RKO (cell line): ENCODE data around the gene PLGLB1.
"Not testable (repeated sequence)": the region's sequence is repeated elsewhere in the genome, so short reads cannot be mapped to it uniquely, and the experiment has no call there.

Experiments
- DNase-seq: peaks from one replicate; pipeline ENCODE4 v3.0.0-alpha.2; 2016; ENCODE audit warnings: low spot score

Gene PLGLB1

DNA sequence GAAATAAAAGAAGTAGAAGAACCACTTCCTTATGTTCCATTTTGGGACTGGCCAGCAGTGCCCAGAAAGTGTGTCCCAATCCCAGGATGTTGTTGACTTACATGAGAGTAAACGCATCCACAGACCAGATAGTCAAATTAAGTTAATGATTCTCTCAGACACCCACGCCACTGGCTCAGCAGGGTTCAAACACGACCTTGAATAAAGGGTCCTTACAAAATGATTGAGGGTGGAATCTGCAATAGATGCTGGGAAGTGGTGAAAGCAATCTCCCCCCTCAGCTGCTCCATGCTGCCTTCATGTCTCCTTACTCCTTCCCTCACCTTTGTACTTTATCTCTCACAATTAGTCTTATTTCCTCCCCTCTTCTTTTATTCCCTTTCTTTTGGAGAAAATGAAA is at the start of gene PLGLB1:
Gene PLGLB1 (minus strand): TSS at position 101 of the 400 bp plus-strand sequence. CDS start 61 bp downstream, at position 40.
- not testable (repeated sequence) for DNase-seq

DNA sequence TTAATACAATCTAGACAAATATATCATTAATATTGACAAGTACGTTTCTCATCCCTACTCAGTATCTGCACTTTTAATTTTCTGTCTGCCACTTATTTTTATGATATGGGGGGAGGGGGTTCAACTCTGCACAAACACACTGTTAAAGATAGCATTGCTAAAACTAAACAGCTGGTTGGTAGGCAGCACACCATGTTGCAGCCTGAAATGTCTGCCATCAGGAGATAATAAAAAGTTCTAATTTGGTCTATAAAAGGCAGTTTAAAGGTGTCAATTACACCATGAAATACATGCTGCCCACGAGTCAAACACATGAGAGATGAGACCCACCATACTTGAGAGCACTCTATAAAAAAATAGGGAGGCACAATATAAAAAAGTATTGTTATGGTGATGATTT is 42.7 kb upstream of the PLGLB1 start:
- DNase-seq: not testable (repeated sequence)

DNA sequence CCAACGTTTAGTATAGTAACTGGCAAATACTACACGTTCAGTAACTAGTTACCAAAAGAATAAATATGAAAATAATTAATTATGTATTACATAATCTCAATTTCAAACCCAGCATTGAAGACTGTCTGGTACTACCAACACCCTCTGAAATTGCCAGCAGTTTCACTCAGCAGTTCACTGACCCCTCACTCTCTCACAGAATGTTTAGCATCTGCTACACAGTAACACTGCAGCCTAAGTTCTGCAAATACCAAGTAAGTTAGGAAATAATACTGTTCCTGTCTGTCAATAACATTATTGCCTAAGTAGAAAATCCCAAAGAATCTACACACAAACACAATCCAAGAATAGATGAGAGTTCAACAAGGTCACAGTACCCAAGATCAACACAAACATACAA is 41.8 kb upstream of the PLGLB1 start:
- not testable (repeated sequence) for DNase-seq

DNA sequence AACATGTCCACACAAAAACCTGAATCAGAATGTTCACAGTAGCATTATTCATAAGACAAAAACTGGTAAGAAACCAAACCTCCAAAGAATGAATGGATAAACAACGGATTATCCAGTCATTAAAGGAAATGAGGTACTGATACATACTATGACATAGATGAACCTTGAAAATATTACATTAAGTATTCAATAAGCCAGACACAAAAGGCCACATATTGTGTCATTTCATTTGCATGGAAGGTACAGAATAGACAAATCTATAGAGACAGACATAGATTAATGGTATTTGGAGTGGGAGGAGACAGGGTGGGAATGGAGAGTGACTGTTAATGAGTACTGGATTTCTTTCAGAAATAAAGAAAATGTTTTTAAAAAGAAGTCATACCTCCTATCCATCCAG is 39.9 kb upstream of the PLGLB1 start:
- DNase-seq: not testable (repeated sequence)

DNA sequence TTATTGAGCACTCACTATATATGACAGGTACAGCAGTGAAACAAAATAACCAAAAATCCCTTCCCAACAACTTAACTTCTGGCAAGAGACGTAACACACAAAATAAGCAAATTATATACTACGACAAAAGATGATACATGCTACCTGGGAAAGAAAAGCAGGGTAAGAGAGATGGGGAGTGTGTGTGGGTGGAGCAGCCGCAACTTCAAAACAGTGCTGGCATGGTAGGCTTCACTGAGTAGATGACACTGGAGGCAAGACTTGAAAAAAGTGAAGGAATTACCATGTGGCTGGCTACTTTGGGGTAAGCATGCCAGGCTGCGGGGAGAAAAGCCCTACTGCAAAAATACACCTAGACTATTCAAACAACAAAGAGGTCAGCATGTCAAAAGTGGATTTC is 36.0 kb upstream of the PLGLB1 start:
- not testable (repeated sequence) for DNase-seq

DNA sequence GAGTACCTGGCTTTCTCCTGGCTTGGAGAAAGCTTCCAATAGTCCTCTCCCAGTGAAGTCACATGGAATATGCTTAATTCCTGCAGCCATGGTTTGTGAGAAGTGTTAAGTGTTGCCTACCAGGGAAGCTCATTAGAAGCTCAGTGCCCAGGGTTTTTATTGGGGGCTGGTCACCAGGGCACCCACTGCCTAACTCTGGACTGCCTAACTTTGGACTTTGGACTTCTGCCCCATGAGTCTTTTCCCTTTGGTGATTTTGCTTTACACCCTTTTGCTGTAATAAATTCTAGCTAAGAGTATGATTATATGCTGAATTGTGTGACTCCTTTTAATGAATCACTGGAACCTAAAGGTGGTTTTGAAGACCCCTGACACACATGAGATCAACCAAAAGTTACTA is 35.2 kb upstream of the PLGLB1 start:
- DNase-seq: not testable (repeated sequence)

DNA sequence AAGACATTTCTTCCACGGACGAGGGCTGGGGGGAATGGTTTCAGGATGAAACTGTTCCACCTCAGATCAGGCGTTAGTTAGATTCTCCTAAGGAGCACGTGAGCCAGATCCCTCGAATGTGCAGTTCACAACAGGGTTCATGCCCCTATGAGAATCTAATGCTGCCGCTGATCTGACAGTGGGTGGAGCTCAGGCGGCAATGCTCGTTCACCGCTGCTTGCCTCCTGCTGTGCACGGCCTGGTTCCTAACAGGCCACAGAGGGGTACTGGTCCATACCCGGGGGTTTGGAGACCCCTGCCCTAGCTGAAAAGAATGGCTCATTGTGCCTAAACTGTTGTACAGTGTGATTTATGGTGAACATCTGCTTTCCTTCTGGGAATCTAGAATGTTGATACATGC is 34.8 kb upstream of the PLGLB1 start:
- not testable (repeated sequence) for DNase-seq

DNA sequence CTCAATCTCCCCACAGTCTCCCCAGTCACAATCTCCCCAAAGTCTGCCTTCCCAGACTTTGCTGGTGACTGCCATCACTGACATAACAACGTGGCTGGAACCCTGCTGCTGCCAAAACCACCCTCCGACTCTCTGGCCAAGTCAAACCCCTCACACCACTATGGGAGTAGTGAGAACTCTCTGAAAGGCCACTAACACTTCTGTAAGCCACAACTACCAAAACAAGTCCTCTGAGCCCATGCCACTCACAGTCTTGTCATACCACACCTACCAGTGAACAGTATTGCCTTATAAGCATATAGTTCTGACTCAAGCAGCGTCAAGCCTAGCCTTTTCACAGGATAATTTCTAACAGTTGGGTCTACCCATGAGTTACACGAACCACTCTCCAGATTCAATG is 32.7 kb upstream of the PLGLB1 start:
- DNase-seq: not testable (repeated sequence)

DNA sequence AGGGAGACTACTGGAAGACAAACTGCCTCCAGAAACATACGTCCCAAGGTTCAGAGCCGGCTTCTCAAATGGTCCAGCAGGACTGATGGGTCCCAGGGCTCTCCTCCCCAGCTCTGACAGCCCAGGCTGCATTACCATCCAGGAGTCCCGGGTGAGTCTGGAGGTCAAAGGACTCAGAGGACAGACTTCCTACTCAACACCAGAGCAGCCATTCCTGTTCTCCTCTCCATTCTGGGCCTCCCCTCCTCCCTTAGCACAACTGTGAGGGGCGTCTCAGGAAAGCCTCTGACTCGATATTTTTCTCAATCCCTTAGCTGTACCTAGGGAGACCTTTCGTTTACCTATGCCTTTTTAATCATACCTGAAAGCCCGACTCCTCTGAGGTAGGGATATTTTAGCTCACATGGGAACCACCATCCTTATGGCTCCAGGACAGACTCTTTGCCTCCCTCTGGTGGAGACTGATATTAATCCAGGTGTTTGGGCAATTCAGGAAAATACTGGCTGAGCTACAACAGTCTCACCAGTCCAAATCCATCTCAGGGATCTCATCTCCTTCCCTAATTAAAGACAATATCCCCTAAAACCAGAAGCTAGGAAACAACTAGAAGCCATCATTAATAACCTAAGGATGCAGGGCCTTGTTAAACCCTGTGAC is 19.8 kb upstream of the PLGLB1 start:
- DNase-seq: not testable (repeated sequence)

DNA sequence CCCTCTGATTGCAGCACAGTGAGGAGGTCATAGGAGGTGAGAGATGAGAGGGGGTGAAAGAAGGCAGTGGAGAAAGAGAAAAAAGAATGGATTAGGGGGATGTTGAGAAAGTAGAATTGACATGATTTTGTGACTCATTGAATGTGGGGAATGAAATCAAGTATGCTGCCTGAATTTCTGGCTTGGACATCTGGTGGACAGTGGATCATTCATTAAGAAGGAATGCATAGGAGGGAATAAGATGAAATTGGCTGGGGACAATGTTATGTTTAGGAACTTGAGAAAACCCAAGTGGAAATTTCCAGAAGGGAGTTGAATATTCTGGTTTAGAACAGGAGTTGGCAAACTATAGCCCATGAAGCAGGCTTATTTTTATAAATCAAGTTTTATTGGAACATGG is 7.0 kb upstream of the PLGLB1 start:
- not testable (repeated sequence) for DNase-seq

DNA sequence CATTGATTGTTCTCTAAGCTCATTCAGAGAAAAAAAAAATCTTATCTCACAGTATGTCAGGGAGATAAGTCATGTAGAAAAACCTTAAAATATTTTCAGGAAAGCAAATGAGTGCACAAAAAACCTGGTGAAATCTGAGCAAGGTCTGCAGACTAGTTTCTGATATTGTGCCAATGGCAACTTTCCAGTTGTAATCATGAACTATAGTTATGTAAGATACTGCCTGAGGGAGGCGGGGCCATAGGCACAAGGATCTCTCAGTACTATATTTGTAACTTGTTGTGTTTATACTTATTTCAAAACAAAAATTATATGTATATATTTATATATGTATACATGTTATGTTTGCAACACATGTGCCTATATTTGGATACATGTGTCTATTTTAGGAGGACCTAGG is 5.2 kb upstream of the PLGLB1 start:
- not testable (repeated sequence) for DNase-seq

DNA sequence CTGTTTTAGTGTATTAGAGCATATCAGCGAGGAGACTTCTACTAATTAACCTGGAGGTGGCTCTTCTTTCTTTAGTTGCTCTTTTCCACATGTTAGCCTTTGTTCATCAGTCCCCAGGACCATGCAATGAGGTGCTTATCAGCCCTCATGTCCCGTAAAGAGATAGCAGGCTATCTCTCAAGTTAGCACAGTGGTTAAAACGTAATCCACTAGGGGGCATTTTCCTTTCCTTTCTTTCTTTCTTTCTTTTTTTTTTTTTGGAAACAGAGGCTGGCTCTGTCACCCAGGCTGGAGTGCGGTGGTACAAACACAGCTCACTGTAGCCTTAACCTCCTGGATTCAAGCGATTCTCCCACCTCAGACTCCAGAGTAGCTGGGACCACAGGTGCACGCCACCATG is 4.3 kb upstream of the PLGLB1 start:
- DNase-seq: not testable (repeated sequence)

DNA sequence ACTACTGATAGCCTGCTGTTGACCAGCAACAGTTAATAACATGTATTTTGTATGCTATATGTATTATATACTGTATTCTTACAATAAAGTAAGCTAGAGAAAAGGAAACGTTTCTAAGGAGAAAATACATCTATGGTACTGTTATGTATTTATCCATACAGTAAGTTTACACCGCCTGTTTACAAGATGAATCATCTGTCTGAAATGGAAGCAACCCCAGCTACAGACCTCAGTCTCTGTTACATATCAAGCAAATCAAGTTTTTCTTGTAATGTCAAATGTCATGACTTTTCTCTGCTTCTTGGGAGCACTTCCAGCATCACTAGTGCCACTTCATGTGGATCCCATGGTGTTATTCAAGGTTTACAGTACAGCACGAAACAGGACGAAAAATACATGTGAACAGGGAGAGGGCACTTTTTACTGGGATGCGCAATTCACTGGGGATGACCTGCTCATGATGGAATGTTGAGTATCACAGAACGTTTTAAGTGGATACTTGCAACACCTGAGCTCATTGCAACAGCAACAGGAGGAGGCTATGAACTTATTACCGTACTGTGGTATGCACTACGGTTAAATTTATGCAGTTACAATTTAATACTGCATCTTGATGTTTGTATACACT is 2.5 kb upstream of the PLGLB1 start:
- DNase-seq: not testable (repeated sequence)

DNA sequence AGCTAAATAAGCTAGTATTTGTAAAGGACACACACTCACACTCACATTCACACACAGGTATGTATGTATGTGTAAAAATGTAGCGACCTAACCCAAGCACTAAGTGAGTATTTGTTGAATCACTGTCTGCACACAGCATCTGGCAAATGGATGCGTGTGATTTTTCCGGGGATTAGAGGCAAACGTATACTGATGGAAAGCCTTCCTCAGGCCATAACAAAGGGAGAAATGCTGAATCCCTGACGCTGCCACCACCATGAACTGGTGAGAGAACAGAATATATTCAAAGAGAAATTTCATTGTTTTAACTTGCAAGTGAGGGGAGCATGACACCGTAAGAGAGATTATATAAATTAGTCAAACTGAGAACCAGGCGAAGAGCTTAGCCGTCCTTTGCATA is 601 bp downstream of the PLGLB1 start:
- DNase-seq: not testable (repeated sequence)

DNA sequence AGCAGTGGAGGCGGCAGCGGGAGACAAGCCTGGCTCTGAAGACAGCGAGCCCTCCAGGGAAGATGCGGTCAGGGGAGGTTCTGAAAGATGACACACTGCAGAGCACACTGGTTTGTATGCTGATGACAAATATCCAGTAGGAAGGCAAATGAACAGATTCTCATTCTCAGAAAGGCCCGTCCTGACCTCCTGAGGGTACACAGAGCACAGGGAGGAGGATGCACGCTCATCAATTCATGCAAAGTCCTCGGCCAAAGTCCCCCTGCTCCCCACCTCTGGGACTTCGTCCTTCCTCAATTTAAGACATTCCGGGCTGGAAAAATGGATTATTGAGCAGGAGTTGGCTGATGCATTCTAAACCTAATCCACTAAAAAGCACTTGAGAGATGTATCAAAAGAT is 2.6 kb downstream of the PLGLB1 start:
- DNase-seq: not testable (repeated sequence)

DNA sequence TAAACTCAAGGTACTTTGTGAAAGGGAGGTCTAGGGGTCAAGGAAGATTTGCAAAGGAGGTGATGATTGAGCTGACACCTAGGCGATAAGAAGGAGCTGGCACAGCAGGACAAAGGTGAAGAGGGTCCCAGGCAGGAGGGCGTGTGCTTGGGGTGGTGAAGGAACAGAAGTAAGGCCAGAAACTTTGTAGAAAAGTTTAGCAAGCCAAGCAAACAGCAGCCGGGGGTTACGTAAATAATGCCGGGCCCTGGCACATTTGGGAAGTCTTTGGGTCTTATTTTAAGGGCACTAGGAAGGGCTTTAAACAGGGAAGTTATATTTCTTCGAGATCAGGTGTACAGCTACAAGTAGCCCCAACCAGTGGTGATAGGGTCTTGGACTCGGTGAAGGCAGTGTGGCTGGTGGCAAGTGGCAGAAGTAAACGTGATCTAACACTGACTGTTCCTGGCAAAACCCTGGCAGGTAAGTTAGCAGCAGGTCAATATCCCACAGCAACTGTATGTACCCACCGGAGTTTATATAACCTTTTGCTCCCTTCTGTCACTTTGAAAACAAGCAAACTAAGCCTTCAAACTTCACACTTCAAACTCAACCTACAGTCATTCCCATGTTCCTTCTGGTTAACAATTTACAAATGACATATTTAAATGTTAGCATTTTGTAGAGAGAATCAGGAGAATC is 7.0 kb downstream of the PLGLB1 start:
- not testable (repeated sequence) for DNase-seq

DNA sequence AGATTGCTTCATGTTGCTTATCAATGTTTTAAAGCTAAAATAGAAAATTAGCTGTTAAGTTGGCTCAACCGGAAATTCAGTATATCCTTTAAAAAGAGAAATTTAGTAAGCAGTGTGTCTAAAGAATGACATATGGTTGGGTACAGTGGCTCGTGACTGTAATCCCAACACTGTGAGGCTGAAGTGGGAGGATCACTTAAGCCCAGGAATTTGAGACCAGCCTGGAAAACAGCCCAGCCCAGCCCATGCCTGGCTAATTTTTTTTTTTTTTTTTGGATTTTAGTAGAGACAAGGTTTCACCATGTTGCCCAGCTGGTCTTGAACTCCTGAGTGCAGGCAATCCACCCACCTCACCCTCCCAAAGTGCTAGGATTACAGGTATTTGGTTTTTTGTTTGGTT is 17.2 kb downstream of the PLGLB1 start:
- not testable (repeated sequence) for DNase-seq
